ENCODE measurements around the gene SREK1.

- TF ChIP-seq, protein P1, sequence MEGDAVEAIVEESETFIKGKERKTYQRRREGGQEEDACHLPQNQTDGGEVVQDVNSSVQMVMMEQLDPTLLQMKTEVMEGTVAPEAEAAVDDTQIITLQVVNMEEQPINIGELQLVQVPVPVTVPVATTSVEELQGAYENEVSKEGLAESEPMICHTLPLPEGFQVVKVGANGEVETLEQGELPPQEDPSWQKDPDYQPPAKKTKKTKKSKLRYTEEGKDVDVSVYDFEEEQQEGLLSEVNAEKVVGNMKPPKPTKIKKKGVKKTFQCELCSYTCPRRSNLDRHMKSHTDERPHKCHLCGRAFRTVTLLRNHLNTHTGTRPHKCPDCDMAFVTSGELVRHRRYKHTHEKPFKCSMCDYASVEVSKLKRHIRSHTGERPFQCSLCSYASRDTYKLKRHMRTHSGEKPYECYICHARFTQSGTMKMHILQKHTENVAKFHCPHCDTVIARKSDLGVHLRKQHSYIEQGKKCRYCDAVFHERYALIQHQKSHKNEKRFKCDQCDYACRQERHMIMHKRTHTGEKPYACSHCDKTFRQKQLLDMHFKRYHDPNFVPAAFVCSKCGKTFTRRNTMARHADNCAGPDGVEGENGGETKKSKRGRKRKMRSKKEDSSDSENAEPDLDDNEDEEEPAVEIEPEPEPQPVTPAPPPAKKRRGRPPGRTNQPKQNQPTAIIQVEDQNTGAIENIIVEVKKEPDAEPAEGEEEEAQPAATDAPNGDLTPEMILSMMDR (IDR thresholded peaks at IDR 0.05; ENCODE audit: low read depth, low read length), result no peak
- TF ChIP-seq POLR2A (IDR thresholded peaks at IDR 0.05; ENCODE audit: extremely low read depth, insufficient read length), result no peak
- TF ChIP-seq, protein P2, sequence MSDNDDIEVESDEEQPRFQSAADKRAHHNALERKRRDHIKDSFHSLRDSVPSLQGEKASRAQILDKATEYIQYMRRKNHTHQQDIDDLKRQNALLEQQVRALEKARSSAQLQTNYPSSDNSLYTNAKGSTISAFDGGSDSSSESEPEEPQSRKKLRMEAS (IDR thresholded peaks at IDR 0.05; ENCODE audit: low read depth, low read length), result no peak
Observed at GRCh38 chr5:66142417-66142816, 1.7 kb upstream of the SREK1 start.

All from NB4 (cell line).